Measurements from ENCODE around the gene XCL2. TPM values are rescaled to one million over a fixed set of nuclear protein-coding genes. Genes with fewer than 3 reads are reported as not detected.

Gene XCL2
- total RNA-seq, 1 experiment from 2014 or later: not detected

GRCh38 chr1:168560370-168560769 is 16.6 kb upstream of the XCL2 start:
- H3K27ac ChIP-seq (ENCODE audit: low read depth, low read length): no peak overlapping the region
- no peaks in the 10 kb centered on the region for H3K36me3 ChIP-seq (ENCODE audit: control insufficient read depth in 1 of 2, insufficient read depth in 2 of 2, low read length in 2 of 2)
- no peaks in the 10 kb centered on the region for H3K9me2 ChIP-seq (ENCODE audit: insufficient read depth)
- no peak overlapping the region for H3K4me3 ChIP-seq (replicated peaks in 1 of 2; ENCODE audit: low read depth in 1 of 2, low read length in 2 of 2)
- BruUV-seq (replicated peaks): no TSS peak
- no peaks in the 10 kb centered on the region for H4K20me1 ChIP-seq (ENCODE audit: insufficient read depth)
- H3K9me3 ChIP-seq (ENCODE audit: control insufficient read depth in 1 of 2, insufficient read depth in 1 of 2, low read depth in 1 of 2, low read length in 2 of 2): no peaks in the 10 kb centered on the region
- H2AFZ ChIP-seq (ENCODE audit: low read depth, low read length, poor library complexity, severe bottlenecking): no peak overlapping the region
- H3K4me2 ChIP-seq (ENCODE audit: low read length): no peak overlapping the region
- H3K4me1 ChIP-seq (ENCODE audit: control insufficient read depth in 1 of 2, insufficient read depth in 2 of 2, low read length in 2 of 2): no peaks in the 10 kb centered on the region
- TF ChIP-seq MAX (IDR thresholded peaks at IDR 0.05) (no peak), CBX3 (IDR thresholded peaks at IDR 0.05; ENCODE audit: low read depth) (no peak), ELF1 (IDR thresholded peaks at IDR 0.05; ENCODE audit: borderline replicate concordance, low read depth) (no peak), TCF7L2 (IDR thresholded peaks at IDR 0.05; ENCODE audit: borderline replicate concordance, extremely low read depth, insufficient read depth, insufficient read length) (no peak), SRF (IDR thresholded peaks at IDR 0.05; ENCODE audit: low read depth) (no peak), CEBPB (IDR thresholded peaks at IDR 0.05; ENCODE audit: low read depth) (no peak), POLR2A (IDR thresholded peaks at IDR 0.05; ENCODE audit: borderline replicate concordance, extremely low read depth, insufficient read depth, insufficient read length) (no peak), ATF3 (IDR thresholded peaks at IDR 0.05) (no peak), RAD21 (IDR thresholded peaks at IDR 0.05; ENCODE audit: low read depth) (no peak)
- TF ChIP-seq, protein P1, sequence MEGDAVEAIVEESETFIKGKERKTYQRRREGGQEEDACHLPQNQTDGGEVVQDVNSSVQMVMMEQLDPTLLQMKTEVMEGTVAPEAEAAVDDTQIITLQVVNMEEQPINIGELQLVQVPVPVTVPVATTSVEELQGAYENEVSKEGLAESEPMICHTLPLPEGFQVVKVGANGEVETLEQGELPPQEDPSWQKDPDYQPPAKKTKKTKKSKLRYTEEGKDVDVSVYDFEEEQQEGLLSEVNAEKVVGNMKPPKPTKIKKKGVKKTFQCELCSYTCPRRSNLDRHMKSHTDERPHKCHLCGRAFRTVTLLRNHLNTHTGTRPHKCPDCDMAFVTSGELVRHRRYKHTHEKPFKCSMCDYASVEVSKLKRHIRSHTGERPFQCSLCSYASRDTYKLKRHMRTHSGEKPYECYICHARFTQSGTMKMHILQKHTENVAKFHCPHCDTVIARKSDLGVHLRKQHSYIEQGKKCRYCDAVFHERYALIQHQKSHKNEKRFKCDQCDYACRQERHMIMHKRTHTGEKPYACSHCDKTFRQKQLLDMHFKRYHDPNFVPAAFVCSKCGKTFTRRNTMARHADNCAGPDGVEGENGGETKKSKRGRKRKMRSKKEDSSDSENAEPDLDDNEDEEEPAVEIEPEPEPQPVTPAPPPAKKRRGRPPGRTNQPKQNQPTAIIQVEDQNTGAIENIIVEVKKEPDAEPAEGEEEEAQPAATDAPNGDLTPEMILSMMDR (IDR thresholded peaks at IDR 0.05 in 2 of 3, conservative IDR thresholded peaks at IDR 0.05 in 1 of 3; ENCODE audit: borderline replicate concordance in 1 of 3, insufficient read depth in 1 of 3, low read depth in 2 of 3, low read length in 2 of 3): no peak
- intact Hi-C loops (cut with micrococcal nuclease): no loop called here
- no peak for DNase-seq (ENCODE audit: low read depth, low spot score)
- no peaks in the 10 kb centered on the region for H3K27me3 ChIP-seq (ENCODE audit: insufficient read depth, low read length)
- ChIA-PET CTCF (no interaction called here), RAD21 (ENCODE audit: low non-redundant PET in 1 of 2, low total read pairs in 2 of 2, uncharacterized antibody in 2 of 2, unreplicated experiment in 2 of 2) (no interaction called here), POLR2A (no interaction called here)
- ATAC-seq: no peak
- no peak overlapping the region for H3K9ac ChIP-seq (ENCODE audit: low read length)
- no peaks in the 10 kb centered on the region for H3K79me2 ChIP-seq (ENCODE audit: insufficient read depth, low read length)

Measured in HCT116 (cell line).